ENCODE measurements around the gene DNASE1L3. TPM values are rescaled to one million over a fixed set of nuclear protein-coding genes. Genes with fewer than 3 reads are reported as not detected.

Gene DNASE1L3
- total RNA-seq, 4 donors from 2014 or later, result 0.80 to 2.9 (median 2.2) TPM; not detected in 1

DNA sequence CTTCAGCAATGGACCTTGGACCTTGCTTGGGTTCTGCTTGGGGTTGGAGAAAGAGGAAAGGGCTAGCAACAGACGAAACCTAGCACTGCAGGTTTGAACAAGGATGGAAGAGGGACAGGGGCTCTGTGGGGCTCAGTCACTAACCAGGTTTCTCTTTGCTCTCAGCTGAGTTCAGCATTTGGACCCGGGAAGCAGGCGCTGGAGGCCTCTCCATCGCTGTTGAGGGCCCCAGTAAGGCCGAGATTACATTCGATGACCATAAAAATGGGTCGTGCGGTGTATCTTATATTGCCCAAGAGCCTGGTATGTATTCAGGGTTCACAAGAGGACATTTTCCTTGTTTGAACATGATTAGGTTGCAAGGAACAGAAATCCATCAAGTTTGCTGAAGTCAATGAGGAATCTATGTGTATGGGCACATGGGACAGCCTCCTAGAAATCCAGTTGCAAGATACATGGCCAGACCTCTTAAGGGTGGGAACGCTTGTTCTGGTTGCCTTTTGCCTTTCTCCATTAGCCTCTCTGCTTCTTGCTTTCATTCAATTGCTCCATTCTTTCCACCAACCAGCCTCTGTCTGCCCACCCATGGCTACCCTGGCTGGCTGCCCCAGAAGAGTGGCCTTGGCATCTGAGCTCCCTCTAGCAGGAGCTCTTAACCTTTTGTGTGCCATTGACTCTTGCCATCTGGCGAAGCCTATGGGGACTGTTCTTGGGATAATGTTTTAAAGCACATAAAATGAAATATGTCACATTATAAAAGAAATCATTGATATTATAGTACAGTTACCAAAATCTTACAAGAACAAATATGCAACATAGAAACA lies 55.9 kb downstream of the DNASE1L3 start:
- Histone ChIP-seq H3K27ac (replicated peaks in 1 of 4) (peak overlapping the region in 1 of 4 donors; percentile 26), H3K9me3 (no peaks in the 10 kb centered on the region), H3K4me3 (no peak overlapping the region), H3K36me3 (peaks cover 21 to 97% (median 82%) of the 10 kb centered on the region in 4 donors), H3K27me3 (no peaks in the 10 kb centered on the region), H3K4me1 (peaks cover 0 to 51% (median 32%) of the 10 kb centered on the region in 4 donors)
- DNase-seq (ENCODE audit: extremely low spot score), result no peak
- WGBS, result 94% methylated on average over 10 of the region's 10 CpGs
- intact Hi-C loops (cut with DNase I), result no loop called here
- no peak for TF ChIP-seq POLR2A (IDR thresholded peaks at IDR 0.05; ENCODE audit: low read depth)
- TF ChIP-seq POLR2AphosphoS5 (IDR thresholded peaks at IDR 0.05), result no peak
- TF ChIP-seq, protein P1, sequence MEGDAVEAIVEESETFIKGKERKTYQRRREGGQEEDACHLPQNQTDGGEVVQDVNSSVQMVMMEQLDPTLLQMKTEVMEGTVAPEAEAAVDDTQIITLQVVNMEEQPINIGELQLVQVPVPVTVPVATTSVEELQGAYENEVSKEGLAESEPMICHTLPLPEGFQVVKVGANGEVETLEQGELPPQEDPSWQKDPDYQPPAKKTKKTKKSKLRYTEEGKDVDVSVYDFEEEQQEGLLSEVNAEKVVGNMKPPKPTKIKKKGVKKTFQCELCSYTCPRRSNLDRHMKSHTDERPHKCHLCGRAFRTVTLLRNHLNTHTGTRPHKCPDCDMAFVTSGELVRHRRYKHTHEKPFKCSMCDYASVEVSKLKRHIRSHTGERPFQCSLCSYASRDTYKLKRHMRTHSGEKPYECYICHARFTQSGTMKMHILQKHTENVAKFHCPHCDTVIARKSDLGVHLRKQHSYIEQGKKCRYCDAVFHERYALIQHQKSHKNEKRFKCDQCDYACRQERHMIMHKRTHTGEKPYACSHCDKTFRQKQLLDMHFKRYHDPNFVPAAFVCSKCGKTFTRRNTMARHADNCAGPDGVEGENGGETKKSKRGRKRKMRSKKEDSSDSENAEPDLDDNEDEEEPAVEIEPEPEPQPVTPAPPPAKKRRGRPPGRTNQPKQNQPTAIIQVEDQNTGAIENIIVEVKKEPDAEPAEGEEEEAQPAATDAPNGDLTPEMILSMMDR (IDR thresholded peaks at IDR 0.05), result no peak
- TF ChIP-seq EP300 (IDR thresholded peaks at IDR 0.05), result no peak

GRCh38 chr3:58153371-58153770 lies 57.4 kb downstream of the DNASE1L3 start:
- no peak overlapping the region for H3K4me3 ChIP-seq
- H3K4me1 ChIP-seq, result peaks cover 0 to 40% (median 31%) of the 10 kb centered on the region in 4 donors
- intact Hi-C loops (cut with DNase I), result no loop called here
- DNase-seq (ENCODE audit: extremely low spot score), result no peak
- TF ChIP-seq POLR2AphosphoS5 (IDR thresholded peaks at IDR 0.05) (no peak), EP300 (IDR thresholded peaks at IDR 0.05) (no peak), POLR2A (IDR thresholded peaks at IDR 0.05; ENCODE audit: low read depth) (no peak)
- TF ChIP-seq, protein P1 (IDR thresholded peaks at IDR 0.05), result no peak
- H3K27me3 ChIP-seq, result no peaks in the 10 kb centered on the region
- no peaks in the 10 kb centered on the region for H3K9me3 ChIP-seq
- H3K36me3 ChIP-seq, result peaks cover 35 to 97% (median 86%) of the 10 kb centered on the region in 4 donors
- peak overlapping the region in 1 of 4 donors; percentile 29 for H3K27ac ChIP-seq (replicated peaks in 1 of 4)
- 93% methylated on average over 14 of the region's 16 CpGs for WGBS

DNA sequence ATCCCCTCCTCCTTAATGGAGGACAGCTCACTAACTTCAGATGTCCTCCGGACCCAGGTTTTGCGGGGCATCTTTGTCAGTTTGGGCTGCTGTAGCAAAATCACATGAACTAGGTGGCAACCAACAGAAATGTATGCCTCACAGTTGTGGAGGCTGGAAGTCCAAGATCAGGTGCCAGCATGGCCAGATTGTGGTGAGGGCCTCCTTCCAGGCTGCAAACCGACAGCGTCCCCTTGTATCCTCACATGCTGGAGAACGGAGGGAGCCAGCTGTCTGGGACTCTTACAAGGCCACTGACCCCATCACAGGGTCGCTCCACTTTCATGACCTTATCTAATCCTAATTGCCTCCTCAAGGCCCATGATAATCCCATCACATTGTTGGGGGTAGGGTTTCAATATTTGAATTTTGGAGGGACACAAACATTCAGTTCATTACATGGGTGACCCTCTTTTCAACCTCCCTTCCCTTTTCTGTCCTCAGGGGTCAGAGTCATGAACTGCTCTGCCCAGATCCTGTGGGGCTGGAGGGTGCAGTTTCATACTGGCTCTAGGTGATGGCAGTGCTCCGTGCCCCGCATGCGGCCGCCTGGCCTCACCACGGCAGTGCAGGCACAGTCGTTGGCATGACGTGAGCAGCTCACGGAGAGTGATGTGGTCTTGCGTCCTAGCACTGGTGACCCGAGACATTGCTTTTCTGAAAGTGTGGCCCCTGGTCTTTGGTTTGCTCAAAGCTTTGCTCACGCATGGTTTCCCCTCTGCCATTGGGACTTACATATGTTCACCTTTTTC lies 58.4 kb downstream of the DNASE1L3 start:
- peak overlapping the region in 3 of 4 donors; percentile 20 to 53 (median 25) for H3K27ac ChIP-seq (replicated peaks in 1 of 4)
- no peak for DNase-seq (ENCODE audit: extremely low spot score)
- no peaks in the 10 kb centered on the region for H3K27me3 ChIP-seq
- H3K36me3 ChIP-seq, result peaks cover 45 to 97% (median 90%) of the 10 kb centered on the region in 4 donors
- 93% methylated on average over 17 of the region's 17 CpGs for WGBS
- no peak overlapping the region for H3K4me3 ChIP-seq
- TF ChIP-seq POLR2A (IDR thresholded peaks at IDR 0.05; ENCODE audit: low read depth) (no peak), EP300 (IDR thresholded peaks at IDR 0.05) (no peak), POLR2AphosphoS5 (IDR thresholded peaks at IDR 0.05) (no peak)
- TF ChIP-seq, protein P1 (IDR thresholded peaks at IDR 0.05), result no peak
- intact Hi-C loops (cut with DNase I), result no loop called here
- H3K4me1 ChIP-seq, result peaks cover 0 to 31% (median 27%) of the 10 kb centered on the region in 4 donors
- no peaks in the 10 kb centered on the region for H3K9me3 ChIP-seq

DNA sequence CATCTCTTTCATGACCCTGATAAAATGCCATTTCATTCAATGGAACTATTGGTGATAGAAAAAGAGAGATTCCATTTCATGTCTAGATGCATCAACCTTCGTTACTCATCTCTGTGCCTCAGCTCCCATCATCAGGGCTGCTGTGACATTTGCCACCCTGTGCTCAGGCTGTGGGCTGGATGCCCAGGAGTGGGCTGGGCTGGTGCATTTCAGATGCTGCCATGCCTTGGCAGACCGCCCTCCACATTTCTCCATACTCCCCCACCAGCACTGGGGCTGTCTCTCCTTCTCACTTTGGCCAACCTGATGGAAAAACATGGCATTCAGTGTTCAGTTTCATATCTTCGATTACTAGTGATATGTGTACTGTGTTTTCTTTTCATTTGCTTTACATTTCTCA lies 59.1 kb downstream of the DNASE1L3 start:
- Histone ChIP-seq H3K27ac (replicated peaks in 1 of 4) (peak overlapping the region; percentile 20 to 53 (median 38)), H3K9me3 (no peaks in the 10 kb centered on the region), H3K27me3 (no peaks in the 10 kb centered on the region), H3K4me1 (peaks cover 0 to 24% (median 22%) of the 10 kb centered on the region in 4 donors), H3K36me3 (peaks cover 53 to 99% (median 94%) of the 10 kb centered on the region in 4 donors), H3K4me3 (no peak overlapping the region)
- DNase-seq (ENCODE audit: extremely low spot score), result no peak
- intact Hi-C loops (cut with DNase I), result no loop called here
- TF ChIP-seq, protein P1 (IDR thresholded peaks at IDR 0.05), result no peak
- TF ChIP-seq POLR2AphosphoS5 (IDR thresholded peaks at IDR 0.05) (no peak), EP300 (IDR thresholded peaks at IDR 0.05) (no peak), POLR2A (IDR thresholded peaks at IDR 0.05; ENCODE audit: low read depth) (no peak)
- WGBS, result 72% methylated on average over 3 of the region's 3 CpGs

Data from esophagus muscularis mucosa (tissue), 4 donors.